Mucosa of descending colon (tissue), 3 donors: ENCODE measurements around the gene GCLC. TPM values are rescaled to one million over a fixed set of nuclear protein-coding genes. Genes with fewer than 3 reads are reported as not detected.
"Not testable (repeated sequence)": the region's sequence is repeated elsewhere in the genome, so short reads cannot be mapped to it uniquely, and the experiment has no call there.

Experiments
- ATAC-seq: fragments of 200-7000 bp; cut with Tn5 transposase; one replicate; pipeline ENCODE4 v1.9.1; 2020; ENCODE audit warnings: mild to moderate bottlenecking, moderate library complexity
- DNase-seq, 3 donors: peaks; one replicate each; pipeline ENCODE4 v3.0.0-alpha.2; 2020
- H3K36me3 ChIP-seq: fragments of 200-600 bp; one replicate; pipeline ENCODE4 v1.8.0; 2021; ENCODE audit warnings: low read depth, mild to moderate bottlenecking
- H3K4me1 ChIP-seq: fragments of 200-600 bp; one replicate; pipeline ENCODE4 v1.8.0; 2021; ENCODE audit warnings: low read depth, mild to moderate bottlenecking
- H3K4me3 ChIP-seq: fragments of 200-600 bp; one replicate; pipeline ENCODE4 v1.8.0; 2021; ENCODE audit warnings: mild to moderate bottlenecking
- H3K9me3 ChIP-seq: fragments of 200-600 bp; one replicate; pipeline ENCODE4 v1.8.0; 2021; ENCODE audit warnings: mild to moderate bottlenecking
- intact Hi-C, 2 donors: fragments of 100-400 bp; cut with DNase I in 1 of 2; cut with micrococcal nuclease in 1 of 2; formaldehyde crosslinking; loops; one replicate each; pipeline versions ENCODE4 v1.11.0 to v1.11.1; 2022; cut with DNase I, micrococcal nuclease
- total RNA-seq, 3 donors: library from RNA; stranded (reverse); fragmentation: NEBNext Ultra II Directional in 2 of 3; extraction: Animal tissue kit (Norgen Biotek cat#: 25700) in 2 of 3; gene quantifications; one replicate each; pipeline versions ENCODE4 v1.2.1 to v1.2.4, GENCODE V29; 2021 to 2023
- TF ChIP-seq, protein P1 (sequence below): fragments of 200-600 bp; IDR thresholded peaks from one replicate; pipeline ENCODE4 v1.8.0; 2022; ENCODE audit warnings: antibody characterized with exemption, mild to moderate bottlenecking
- donor health status: DM: no; HTN: no; CAD: no; lungs with moderate emphysema.
- donor health status: DM: no; HTN: no; CAD: no.
- donor health status: DM: no; HTN: yes; CAD: no.

The GCLC gene
- total RNA-seq, 3 donors from 2014 or later, result 33.1 to 67.3 (median 40.5) TPM

DNA sequence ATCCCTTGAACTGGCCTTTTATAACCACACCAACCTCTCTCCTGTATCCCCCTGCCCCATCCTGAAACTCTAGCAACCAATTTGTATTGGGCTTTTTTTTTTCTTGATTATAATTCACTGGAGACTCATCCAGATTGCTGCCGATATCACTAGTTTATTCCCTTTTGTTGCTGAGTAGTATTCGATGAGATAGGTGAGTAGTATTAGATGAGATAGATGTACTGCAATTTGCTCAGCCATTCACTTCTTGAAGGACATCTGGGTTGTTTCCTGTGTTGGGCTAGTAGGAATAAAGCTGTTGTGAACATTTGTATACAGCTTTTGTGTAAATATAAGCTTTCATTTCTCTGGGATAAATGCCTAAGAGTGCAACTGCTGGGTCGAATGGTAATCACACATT lies 58.2 kb downstream of the GCLC start:
- no peaks in the 10 kb centered on the region for H3K9me3 ChIP-seq
- H3K4me1 ChIP-seq, result peaks cover 5% of the 10 kb centered on the region
- H3K4me3 ChIP-seq, result no peak overlapping the region
- intact Hi-C loops, result no loop called here
- ATAC-seq, result no peak
- TF ChIP-seq, protein P1, sequence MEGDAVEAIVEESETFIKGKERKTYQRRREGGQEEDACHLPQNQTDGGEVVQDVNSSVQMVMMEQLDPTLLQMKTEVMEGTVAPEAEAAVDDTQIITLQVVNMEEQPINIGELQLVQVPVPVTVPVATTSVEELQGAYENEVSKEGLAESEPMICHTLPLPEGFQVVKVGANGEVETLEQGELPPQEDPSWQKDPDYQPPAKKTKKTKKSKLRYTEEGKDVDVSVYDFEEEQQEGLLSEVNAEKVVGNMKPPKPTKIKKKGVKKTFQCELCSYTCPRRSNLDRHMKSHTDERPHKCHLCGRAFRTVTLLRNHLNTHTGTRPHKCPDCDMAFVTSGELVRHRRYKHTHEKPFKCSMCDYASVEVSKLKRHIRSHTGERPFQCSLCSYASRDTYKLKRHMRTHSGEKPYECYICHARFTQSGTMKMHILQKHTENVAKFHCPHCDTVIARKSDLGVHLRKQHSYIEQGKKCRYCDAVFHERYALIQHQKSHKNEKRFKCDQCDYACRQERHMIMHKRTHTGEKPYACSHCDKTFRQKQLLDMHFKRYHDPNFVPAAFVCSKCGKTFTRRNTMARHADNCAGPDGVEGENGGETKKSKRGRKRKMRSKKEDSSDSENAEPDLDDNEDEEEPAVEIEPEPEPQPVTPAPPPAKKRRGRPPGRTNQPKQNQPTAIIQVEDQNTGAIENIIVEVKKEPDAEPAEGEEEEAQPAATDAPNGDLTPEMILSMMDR, result no peak
- no peaks in the 10 kb centered on the region for H3K36me3 ChIP-seq
- DNase-seq, result no peak

DNA sequence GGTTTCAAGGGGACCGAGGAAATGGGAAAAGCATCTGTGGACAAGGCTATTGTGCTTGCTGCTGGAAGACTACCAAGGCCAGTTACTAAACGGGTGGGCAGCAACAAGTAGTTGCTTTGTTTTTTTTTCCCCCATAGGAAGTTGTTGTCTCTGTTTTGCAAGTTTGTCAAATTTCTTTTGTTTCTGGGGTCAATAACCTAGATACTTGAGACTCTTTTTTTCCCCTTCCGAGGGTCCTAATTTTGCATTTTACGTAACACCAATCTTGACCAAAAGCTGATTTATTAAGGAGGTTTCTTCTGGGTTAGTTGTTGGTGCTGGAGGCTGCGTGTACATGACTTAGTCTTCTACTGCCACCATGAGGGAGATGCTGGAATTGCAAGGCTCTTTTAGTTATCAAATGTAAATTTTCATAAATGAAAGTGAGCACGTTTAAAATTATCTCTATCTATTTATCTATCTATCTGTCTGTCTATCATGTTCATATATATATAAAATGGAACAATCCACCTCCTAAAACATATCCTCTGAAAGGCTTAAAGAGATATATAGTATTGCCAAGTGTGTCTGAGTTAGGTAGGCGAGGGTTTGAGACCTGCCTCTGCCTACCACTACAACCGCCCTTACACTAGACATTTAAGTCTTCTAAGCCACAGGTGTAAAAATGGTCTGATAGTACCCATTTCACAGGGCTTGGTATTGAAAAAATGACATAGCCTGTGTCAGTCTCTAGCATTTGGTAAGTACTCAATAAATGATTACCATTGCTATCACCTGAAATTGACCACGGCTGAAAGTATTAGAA lies 60.2 kb downstream of the GCLC start:
- TF ChIP-seq, protein P1, result peak; percentile 93
- Histone ChIP-seq H3K4me1 (peaks cover 5% of the 10 kb centered on the region), H3K36me3 (no peaks in the 10 kb centered on the region), H3K4me3 (no peak overlapping the region), H3K9me3 (no peaks in the 10 kb centered on the region)
- intact Hi-C loops, result loop anchor here (5.0 kb wide), 1 partner anchor 312 kb away; no protein-coding TSS in a partner anchor
- DNase-seq (peak in 1 of 3 donors; percentile 97), ATAC-seq (peak; percentile 78)

DNA sequence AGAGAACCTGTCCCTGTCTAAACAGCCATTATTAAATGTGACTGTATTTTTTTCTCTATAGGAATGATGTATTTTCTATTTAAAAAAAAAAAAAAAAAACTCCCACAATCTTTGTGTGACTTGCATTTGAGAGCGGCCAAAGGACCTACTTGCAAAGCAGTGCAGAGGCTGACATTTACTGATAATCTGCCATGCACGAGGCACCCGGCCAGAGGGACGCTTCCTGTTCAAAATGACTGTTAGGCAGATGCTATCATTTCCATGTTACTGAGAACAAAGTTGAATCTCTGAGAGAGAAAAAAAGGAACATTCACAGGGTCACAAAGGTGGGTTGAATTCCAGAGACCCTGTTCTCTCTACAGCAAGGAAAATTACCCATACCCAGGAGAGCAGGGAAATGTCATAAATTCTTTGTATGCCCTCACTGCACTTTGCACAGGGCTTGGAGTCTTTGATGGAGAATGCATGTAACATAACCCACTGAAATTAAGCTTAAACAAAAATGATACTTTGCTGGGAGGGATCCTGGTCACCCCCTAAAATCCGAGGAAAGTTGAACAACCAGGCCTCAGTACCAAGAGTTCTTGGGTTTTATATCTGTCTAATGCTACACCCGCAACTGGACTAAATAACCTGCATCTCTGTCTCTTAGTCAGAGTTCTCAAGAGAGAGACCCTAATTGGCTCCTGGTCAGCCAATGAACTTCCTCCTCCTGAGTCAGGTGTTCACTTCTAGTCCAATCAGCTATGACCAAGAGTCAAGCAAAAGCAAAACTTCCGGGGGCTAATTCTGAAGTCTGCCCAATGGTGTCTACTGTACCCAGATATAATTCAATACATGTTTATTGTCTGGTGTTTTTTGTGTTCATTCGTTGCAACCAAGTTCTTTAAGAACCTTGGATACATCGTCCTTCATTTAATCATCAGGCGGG lies 61.2 kb downstream of the GCLC start:
- Histone ChIP-seq H3K4me1 (peaks cover 5% of the 10 kb centered on the region), H3K9me3 (no peaks in the 10 kb centered on the region), H3K4me3 (no peak overlapping the region), H3K36me3 (no peaks in the 10 kb centered on the region)
- ATAC-seq (peak; percentile 31), DNase-seq (peak in 1 of 3 donors; percentile 45)
- intact Hi-C loops, result loop anchor here (5.0 kb wide), 1 partner anchor 311 kb away; no protein-coding TSS in a partner anchor
- TF ChIP-seq, protein P1, result no peak

DNA sequence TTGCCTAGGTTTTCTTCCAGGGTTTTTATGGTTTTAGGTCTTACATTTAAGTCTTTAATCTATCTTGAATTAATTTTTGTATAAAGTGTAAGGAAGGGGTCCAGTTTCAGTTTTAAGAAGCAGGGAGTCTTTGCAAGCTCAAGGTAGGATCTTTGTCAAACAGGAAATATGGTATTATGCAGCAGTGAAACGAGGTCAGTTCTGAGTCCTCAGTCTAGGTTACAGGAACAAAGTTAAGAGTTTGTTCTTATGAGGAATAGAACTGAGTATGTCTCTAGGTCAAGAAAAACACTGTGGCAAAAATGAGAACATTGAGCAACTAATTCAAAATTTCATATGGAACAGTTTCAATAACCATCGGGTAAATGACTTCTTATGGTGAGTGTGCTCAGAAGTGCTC lies 63.6 kb downstream of the GCLC start:
- DNase-seq (no peak), ATAC-seq (no peak)
- TF ChIP-seq, protein P1, result no peak
- Histone ChIP-seq H3K36me3 (no peaks in the 10 kb centered on the region), H3K4me3 (no peak overlapping the region), H3K9me3 (no peaks in the 10 kb centered on the region), H3K4me1 (no peaks in the 10 kb centered on the region)
- intact Hi-C loops, result loop anchor here (5.0 kb wide), 1 partner anchor 309 kb away; no protein-coding TSS in a partner anchor

DNA sequence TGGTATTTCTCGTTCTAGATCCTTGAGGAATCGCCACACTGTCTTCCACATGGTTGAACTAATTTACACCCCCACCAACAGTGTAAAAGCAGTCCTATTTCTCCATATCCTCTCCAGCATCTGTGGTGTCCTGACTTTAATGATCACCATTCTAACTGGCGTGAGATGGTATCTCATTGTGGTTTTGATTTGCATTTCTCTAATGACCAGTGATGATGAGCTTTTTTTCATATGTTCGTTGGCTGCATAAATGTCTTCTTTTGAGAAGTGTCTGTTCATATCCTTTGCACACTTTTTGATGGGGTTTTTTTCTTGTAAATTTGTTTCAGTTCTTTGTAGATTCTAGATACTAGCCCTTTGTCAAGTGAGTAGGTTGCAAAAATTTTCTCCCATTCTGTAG lies 64.1 kb downstream of the GCLC start:
- not testable (repeated sequence) for H3K9me3 ChIP-seq, H3K4me3 ChIP-seq, ATAC-seq

More for the DNA sequence above, 64.1 kb downstream of the GCLC start:
- not testable (repeated sequence) for H3K4me1 ChIP-seq, DNase-seq, H3K36me3 ChIP-seq
- intact Hi-C loops, result loop anchor here (5.0 kb wide), 1 partner anchor 308 kb away; no protein-coding TSS in a partner anchor
